ENCODE results near the gene FEZ2.

The FEZ2 gene

DNA sequence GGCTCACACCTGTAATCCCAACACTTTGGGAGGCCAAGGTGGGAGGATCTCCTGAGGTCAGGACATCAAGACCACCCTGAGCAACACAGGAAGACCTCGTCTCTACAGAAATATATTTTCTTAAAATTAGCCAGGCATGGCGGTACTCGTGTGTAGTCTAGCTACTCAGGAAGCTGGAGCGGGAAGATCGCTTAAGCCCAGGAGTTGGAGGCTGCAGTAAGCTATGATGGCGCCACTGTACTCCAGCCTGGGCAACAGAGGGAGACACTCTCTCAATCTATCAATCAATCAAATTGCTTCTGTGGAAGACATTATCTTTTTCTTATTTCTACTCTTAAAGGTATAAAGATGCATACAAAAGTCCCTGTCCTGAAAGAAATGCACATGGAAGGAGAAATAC is 11.3 kb downstream of the FEZ2 start:
- DNase-seq: no peak

GRCh38 chr2:36584148-36584794 is 13.7 kb downstream of the FEZ2 start:
- DNase-seq: no peak

DNA sequence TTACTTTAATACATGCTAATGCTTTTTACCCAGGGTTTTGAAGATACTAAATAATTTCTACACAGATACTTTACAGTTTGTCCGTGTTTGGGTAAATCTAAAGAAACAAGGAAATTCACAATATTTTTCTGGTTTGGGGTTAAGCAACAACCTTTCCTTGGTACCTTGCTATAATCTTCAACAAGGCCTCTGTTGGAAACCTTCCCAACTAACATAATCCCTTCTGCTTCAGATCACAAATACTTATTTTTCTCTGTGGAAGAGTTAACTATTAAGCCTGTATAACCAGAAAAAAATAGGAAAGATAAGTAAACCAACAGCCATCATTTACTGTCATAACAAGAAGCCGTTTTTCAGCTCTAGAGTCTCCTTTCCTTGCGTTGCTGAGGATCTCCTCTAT is 15.0 kb downstream of the FEZ2 start:
- DNase-seq: no peak

- DNase-seq: no peak
Observed at GRCh38 chr2:36582538-36582937, 15.4 kb downstream of the FEZ2 start.

- no peak for DNase-seq
Observed at GRCh38 chr2:36579297-36579664, 18.7 kb downstream of the FEZ2 start.

DNA sequence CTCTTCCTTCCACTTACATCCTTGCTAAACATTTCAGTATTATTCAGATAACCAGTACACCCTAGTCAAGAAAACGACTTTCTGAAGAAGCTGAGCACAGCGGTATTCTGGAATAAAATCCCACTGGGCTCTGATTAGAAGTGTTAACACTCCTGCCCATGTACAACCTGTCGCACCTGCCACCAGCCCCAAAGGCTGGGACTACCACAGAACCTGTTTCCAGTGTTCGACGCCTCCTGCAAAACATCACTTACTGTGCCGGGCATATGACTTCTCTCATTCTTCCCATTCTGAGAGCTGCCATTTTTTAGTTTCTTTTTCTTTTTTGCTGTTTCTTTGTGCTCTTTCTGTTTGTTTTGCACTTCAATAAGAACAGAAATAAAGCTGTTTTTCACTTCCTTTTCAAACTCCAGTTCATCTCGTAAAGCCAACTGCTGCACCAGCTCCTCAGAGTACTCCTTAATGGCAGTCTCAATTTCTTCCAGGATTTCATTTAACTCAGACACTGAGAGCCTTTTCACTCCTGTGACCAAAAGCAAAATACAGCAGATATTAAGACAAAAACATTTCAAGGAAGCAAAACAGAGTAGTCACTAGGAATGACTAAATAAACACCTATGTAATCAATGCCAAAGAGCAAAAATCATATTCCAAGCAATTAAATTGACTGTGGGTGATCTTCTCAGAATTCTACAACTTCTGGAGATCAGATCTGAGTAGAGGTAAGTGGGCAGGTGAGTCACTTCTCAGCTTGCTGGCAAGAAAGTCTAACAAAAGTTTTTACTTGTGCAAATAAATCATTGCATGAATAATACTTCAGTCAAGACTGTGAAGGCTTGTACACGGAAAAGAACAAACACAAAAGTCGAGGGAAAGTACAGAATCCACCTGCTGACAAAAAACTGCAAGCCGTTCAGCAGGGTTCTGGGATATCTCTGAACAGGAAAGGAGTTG is 19.3 kb downstream of the FEZ2 start:
- DNase-seq: no peak

DNA sequence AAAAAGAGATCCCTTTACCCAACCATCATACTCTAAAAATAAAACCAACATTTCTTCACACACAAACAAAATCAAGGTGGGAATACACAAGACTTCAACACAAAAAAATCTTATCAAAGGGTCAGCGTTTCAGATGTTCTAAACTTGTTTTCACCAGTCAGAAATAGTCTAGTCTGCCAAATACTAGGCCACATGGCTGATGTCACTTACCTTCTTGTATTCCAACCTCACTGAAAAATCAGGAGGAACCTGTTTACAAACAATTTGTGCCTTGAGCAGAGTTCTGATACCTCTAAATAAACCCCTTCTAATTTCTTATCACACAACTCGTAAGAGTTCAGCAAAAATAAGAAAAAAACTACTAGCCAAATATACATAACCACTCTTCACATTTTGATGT is 20.1 kb downstream of the FEZ2 start:
- no peak for DNase-seq

DNA sequence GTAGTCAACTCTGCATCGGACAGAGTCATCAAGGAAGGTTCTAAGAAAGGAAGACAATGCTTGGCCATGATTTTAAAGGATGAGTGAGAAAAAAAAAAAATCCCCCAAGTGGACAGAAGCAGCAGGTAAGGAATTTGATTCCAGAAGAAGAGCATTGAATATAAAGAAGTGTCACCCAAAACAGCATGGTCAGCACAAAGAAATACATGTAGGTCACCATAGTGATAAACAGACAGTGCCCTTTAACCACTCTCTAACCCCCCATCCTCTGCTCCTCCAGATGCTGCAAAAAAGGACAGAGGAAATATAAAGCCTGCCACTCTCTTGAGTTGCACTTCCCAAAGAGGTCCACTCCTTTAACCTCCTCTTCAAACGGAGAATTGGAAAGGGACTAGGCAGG is 23.4 kb downstream of the FEZ2 start:
- no peak for DNase-seq

DNA sequence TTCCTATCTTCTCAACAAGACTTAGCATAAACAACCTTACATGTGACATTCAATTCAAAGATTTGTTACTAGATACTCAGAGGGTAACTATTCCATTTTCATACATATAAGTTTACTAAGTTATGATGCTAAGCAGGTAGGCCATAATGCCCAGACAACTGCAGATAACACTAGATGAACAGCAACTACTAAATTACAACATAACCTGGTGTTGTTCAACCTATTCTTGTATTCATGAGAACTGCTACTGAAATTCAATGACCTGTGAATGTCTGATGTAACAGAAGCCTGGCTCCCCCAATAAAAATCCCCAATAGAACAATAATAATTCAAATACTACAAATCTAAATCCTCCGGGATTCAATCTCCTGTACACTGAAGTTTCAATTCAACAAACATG is 24.8 kb downstream of the FEZ2 start:
- no peak for DNase-seq

DNA sequence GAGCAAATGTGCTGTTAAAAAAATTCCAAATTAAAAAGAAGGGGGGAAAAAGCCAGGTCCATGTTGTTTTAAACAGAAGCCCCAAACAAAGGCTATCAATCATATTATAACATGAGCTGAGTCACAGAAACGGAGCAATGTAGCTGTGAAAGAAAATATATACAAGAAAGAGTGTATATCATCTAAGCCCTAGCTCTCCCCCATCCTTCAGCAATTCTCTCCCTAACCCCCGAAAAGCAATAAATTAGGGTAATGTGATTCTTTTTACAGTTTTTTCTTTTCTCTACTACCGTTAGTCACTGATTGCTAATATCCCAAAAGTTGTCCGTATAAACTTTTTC is 25.3 kb downstream of the FEZ2 start:
- DNase-seq: no peak

DNA sequence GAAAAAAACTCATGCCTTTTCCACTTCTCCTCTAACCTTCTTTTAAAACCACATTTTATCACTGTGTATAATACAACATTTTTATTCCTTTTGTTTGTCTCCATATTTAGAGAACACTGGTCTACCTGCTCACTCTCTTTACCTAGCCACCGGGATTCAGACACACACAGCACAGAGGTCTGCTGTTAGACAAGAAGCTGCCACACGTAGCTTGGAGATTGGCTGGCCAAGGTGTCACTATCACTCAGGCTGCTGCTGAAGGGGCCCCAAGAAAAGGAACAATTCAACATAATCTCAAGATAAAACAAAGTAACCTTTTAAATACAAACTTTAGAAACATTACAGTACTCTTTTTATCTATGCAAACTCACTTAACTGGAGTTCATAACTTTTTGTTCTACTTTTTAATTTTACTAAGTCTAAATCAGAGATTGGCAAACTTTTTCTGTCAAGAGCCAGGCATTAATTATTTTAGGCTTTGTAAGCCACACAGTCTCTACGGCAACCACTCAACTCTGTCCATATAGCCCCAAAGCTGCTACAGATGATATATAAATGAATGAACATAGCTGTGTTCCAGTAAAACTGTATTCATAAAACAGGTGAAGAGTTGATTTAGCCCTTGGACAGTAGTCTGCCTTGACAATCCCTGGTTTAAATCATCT is 25.8 kb downstream of the FEZ2 start:
- DNase-seq: no peak

DNA sequence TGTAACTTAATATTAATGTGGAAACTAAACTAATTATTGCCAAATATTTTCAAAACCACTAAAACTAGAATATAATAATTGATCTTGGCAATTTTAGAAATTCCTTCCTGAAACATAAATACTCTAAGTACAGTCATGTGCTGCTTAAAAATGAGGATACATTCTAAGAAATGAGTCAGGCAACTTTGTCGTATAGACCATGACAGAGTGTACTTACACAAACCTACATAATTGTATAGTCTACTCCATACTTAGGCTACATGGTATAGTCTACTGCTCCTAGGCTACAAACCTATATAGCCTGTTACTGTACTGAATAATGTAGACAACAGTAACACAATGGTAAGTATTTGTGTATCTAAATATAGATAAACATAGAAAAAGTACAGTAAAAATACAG is 27.6 kb downstream of the FEZ2 start:
- no peak for DNase-seq

DNA sequence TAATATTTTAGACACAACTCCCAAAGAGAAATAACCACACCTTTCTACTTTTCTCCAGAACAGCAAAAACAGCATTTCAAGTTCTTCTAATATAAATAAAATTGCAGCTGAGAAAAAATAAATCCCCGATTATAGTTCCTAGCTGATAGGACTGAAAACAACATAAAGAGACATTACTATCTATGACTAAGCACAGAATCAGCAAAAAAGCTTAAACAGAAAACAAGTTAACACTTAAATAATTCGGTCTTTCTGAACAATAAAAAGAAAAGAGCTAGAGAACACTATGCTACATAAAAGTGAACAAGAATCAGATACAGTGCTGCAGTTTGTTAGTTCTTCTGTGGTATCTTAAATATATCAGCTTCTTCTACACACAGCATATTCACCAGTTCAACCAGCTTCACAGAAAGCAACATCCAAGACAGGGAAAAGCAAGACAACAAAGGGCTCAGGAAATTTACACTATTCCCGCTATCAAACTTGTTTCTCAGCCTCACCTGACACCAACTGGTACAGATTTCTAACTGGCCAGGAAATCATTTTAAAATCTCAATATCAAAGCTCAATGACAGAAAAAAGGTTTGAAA is 28.6 kb downstream of the FEZ2 start:
- no peak for DNase-seq

GRCh38 chr2:36568516-36569246 is 29.3 kb downstream of the FEZ2 start:
- no peak for DNase-seq

DNA sequence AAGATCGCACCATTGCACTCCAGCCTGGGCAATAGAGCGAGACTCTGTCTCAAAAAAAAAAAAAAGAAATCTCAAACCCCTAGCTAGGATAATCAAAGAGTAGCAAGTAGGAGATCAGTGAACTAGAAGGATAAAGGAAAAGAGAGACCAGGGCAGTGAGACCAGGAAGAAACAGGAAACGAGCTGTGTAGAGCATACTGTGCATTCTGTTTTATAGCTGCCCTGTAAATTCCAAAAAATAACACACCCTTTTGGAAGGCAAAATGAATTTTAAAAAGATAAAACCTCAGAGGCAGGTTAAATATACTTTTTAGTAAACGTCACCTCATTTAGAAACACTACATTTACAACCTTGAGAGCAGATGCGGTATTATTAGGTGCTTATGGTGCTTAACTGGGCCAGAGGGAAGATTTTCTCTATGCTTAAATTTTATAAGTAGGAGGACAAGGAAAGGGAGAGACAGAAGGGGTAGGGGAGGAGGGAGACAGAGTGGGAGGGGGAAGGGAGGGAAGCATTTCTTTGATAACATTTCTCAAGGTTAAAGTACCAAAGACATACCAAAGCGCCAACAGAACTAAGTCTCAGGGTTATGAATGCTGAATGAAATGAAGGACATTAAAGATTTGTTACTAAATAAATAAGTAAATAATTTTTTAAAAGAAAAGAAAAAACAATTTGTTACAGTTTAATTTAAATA is 30.1 kb downstream of the FEZ2 start:
- no peak for DNase-seq

GRCh38 chr2:36566887-36567286 is 31.1 kb downstream of the FEZ2 start:
- no peak for DNase-seq

GRCh38 chr2:36565712-36566111 is 32.3 kb downstream of the FEZ2 start:
- DNase-seq: no peak

- no peak for DNase-seq
Observed at GRCh38 chr2:36564377-36564930, 33.5 kb downstream of the FEZ2 start.

GRCh38 chr2:36562973-36563532 is 34.9 kb downstream of the FEZ2 start:
- no peak for DNase-seq

GRCh38 chr2:36562240-36562639 is 35.7 kb downstream of the FEZ2 start:
- DNase-seq: no peak

DNA sequence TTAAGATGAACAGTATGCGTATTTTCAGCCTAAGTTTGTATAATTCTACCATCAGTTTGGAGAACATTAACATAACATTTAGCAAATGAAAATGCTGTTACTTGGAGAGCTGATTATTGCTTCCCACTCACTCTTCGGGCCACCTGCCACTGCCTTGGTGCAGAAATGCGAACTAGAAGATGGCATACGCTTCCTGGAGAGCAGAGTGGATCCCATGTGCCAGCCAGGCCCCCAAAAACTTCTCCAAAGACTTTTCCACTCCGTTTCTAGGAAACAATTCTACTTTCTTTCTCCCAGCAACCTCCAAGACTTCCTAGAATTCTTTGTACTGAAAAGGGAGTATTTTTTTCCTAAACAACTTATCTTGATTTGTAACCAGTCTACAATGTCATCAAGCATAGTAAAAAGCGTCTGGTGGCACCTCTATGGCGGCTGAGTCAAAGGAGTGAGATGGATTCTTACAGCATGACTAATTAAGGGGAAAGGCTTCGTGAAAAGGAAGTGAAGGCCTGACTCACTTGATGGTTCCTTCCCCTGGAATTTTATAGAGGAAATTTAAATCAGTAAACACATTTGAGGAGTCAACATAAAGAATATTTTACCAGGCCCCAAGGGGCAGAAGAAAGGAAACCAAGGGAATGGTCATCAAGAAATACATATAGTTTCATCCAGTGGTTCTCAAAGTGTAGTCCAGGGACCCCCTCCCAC is 36.6 kb downstream of the FEZ2 start:
- DNase-seq: no peak

All from NCI-H2081 treated with DMSO at 0.1 percent for 48 hours (cell line).